ENCODE data around the gene ZNF431. TPM values are rescaled to one million over a fixed set of nuclear protein-coding genes. Genes with fewer than 3 reads are reported as not detected.

The ZNF431 gene
- total and polyA plus RNA-seq, 2 donors (not counting 3 experiments of a cell fraction or from before 2014, with no cell fraction given): 3.5 to 12.0 TPM

DNA sequence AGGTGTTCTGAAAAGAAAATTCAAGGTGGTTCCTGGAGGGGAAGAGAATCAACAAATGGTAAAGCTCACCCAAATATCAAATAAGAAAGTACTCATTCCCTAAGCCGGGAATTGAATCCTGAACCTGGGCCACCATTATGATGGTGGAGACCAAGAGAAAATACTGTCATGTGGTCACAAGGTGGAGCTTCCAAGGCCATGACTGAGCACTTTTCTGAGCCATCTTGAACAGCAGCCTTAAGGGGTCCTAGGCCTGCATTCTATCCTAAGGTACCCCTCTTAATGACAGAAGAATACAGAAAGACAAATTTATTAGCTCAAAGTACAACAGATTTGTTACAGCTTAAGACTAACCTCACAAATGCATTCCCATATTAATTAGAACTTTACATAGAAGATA is 9.6 kb downstream of the ZNF431 start:
- Histone ChIP-seq H3K9ac (replicated peaks; ENCODE audit: extremely low read depth, insufficient read depth, low read length) (no peak overlapping the region), H2AFZ (ENCODE audit: low read depth, low read length) (no peak overlapping the region), H3K9me3 (replicated peaks; ENCODE audit: control insufficient read depth, insufficient read depth, low read length) (no peaks in the 10 kb centered on the region), H3K4me2 (ENCODE audit: insufficient read depth, low read length) (no peak overlapping the region), H4K20me1 (replicated peaks; ENCODE audit: control insufficient read depth, extremely low read depth, insufficient read depth, low read length) (no peaks in the 10 kb centered on the region), H3K79me2 (ENCODE audit: control insufficient read depth, insufficient read depth, low read length) (peaks cover 10% of the 10 kb centered on the region), H3K9me1 (replicated peaks; ENCODE audit: control insufficient read depth, extremely low read depth, insufficient read depth, low read length) (no peaks in the 10 kb centered on the region), H3K4me3 (replicated peaks in 1 of 3; ENCODE audit: insufficient read depth in 1 of 3, low read depth in 1 of 3, low read length in 3 of 3) (no peak overlapping the region), H3K27me3 (ENCODE audit: control insufficient read depth in 2 of 2, insufficient read depth in 2 of 2, low read length in 2 of 2) (no peaks in the 10 kb centered on the region), H3K27ac (ENCODE audit: insufficient read depth, low read depth, low read length) (no peak overlapping the region), H3K36me3 (ENCODE audit: control insufficient read depth in 2 of 2, extremely low read depth in 1 of 2, insufficient read depth in 2 of 2, low read length in 2 of 2) (peaks cover 0 to 21% of the 10 kb centered on the region in 2 experiments), H3K4me1 (ENCODE audit: control insufficient read depth, extremely low read depth, insufficient read depth, low read length) (no peaks in the 10 kb centered on the region)
- CTCF ChIA-PET: no interaction called here
- intact Hi-C loops (cut with micrococcal nuclease): no loop called here
- no peak for TF ChIP-seq FOS (IDR thresholded peaks at IDR 0.05; ENCODE audit: borderline replicate concordance, insufficient read depth, low read length)
- TF ChIP-seq POLR2A (IDR thresholded peaks at IDR 0.05; ENCODE audit: low read depth, low read length): no peak
- TF ChIP-seq MYC (IDR thresholded peaks at IDR 0.05; ENCODE audit: low read depth, low read length): no peak
- TF ChIP-seq POLR2AphosphoS5 (IDR thresholded peaks at IDR 0.05; ENCODE audit: insufficient read depth, low read depth, low read length): no peak
- TF ChIP-seq, protein P1, sequence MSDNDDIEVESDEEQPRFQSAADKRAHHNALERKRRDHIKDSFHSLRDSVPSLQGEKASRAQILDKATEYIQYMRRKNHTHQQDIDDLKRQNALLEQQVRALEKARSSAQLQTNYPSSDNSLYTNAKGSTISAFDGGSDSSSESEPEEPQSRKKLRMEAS (IDR thresholded peaks at IDR 0.05; ENCODE audit: insufficient read depth, insufficient read length): no peak
- no peak for TF ChIP-seq GATA2 (IDR thresholded peaks at IDR 0.05; ENCODE audit: insufficient read depth, insufficient read length, low read depth, low read length)
- no peak for TF ChIP-seq CTCF (IDR thresholded peaks at IDR 0.05; ENCODE audit: extremely low read depth in 1 of 2, insufficient read depth in 1 of 2, low read depth in 1 of 2, low read length in 2 of 2)
- no peak for TF ChIP-seq EZH2 (IDR thresholded peaks at IDR 0.05; ENCODE audit: borderline replicate concordance, low read depth, low read length, severe bottlenecking)
- TF ChIP-seq JUN (IDR thresholded peaks at IDR 0.05; ENCODE audit: borderline replicate concordance, insufficient read depth, insufficient read length, low read depth): no peak
- BruUV-seq (replicated peaks): no TSS peak
- POLR2A ChIA-PET: no interaction called here
- FAIRE-seq: no peak
- no peak for DNase-seq (ENCODE audit: low read depth, low spot score)
- dilution Hi-C loops (cut with MboI; ENCODE audit: extremely low pct_ligation_motif_present, low sequenced_read_pairs): no loop called here

Data from endothelial cell of umbilical vein (primary cell).